HG02938 (cell line): ENCODE data around the gene MARCHF4.
"Not testable (repeated sequence)": the region's sequence is repeated elsewhere in the genome, so short reads cannot be mapped to it uniquely, and the experiment has no call there.

ENCODE experiments used
- ATAC-seq: cut with Tn5 transposase; IDR thresholded peaks from one replicate; pipeline ENCODE4 v1.9.1; 2021; ENCODE audit warnings: mild to moderate bottlenecking, moderate library complexity; ENCODE audit not compliant: unreplicated experiment

MARCHF4 gene

GRCh38 chr2:216392018-216392562, 19.8 kb upstream of the MARCHF4 start:
- ATAC-seq = no peak

- no peak for ATAC-seq
These were observed 19.1 kb upstream of the MARCHF4 start for GRCh38 chr2:216391401-216391800.

- no peak for ATAC-seq
These were observed 17.3 kb upstream of the MARCHF4 start for GRCh38 chr2:216389570-216389969.

- peak; percentile 94 for ATAC-seq
These were observed 16.0 kb upstream of the MARCHF4 start for GRCh38 chr2:216388046-216388884.

- no peak for ATAC-seq
These were observed 15.0 kb upstream of the MARCHF4 start for GRCh38 chr2:216387262-216387661.

- ATAC-seq = no peak
These were observed 13.2 kb upstream of the MARCHF4 start for GRCh38 chr2:216385478-216385877.

- not testable (repeated sequence) for ATAC-seq
These were observed 12.1 kb upstream of the MARCHF4 start for GRCh38 chr2:216384409-216384808.

- ATAC-seq = no peak
These were observed 7.7 kb upstream of the MARCHF4 start for GRCh38 chr2:216379977-216380376.

- no peak for ATAC-seq
These were observed 3.0 kb upstream of the MARCHF4 start for GRCh38 chr2:216375286-216375685.

- ATAC-seq = no peak
These were observed 1.6 kb upstream of the MARCHF4 start for GRCh38 chr2:216373896-216374295.

GRCh38 chr2:216372761-216373291, 543 bp upstream of the MARCHF4 start:
- ATAC-seq = no peak

GRCh38 chr2:216370961-216371712, 1.1 kb downstream of the MARCHF4 start:
- no peak for ATAC-seq

GRCh38 chr2:216369821-216370220, 2.5 kb downstream of the MARCHF4 start:
- ATAC-seq = no peak

GRCh38 chr2:216366777-216367471, 5.4 kb downstream of the MARCHF4 start:
- ATAC-seq = no peak

- no peak for ATAC-seq
These were observed 6.8 kb downstream of the MARCHF4 start for GRCh38 chr2:216365518-216365917.

GRCh38 chr2:216363221-216363620, 9.1 kb downstream of the MARCHF4 start:
- ATAC-seq = no peak

- ATAC-seq = no peak
These were observed 9.6 kb downstream of the MARCHF4 start for GRCh38 chr2:216362730-216363129.

- no peak for ATAC-seq
These were observed 16.6 kb downstream of the MARCHF4 start for GRCh38 chr2:216355711-216356110.

- ATAC-seq = no peak
These were observed 18.0 kb downstream of the MARCHF4 start for GRCh38 chr2:216354306-216354705.

- no peak for ATAC-seq
These were observed 19.5 kb downstream of the MARCHF4 start for GRCh38 chr2:216352653-216353270.
